Heart left ventricle (tissue), 16 donors: ENCODE data around the gene CAMSAP2. TPM values are rescaled to one million over a fixed set of nuclear protein-coding genes. Genes with fewer than 3 reads are reported as not detected.
"Not testable (repeated sequence)": the region's sequence is repeated elsewhere in the genome, so short reads cannot be mapped to it uniquely, and the experiment has no call there.

Source experiments
- ATAC-seq, 4 donors: fragments of 200-7000 bp; cut with Tn5 transposase; one replicate each; pipeline ENCODE4 v1.9.1; 2020 to 2022; ENCODE audit warnings: moderate library complexity in 4 of 4, mild to moderate bottlenecking in 3 of 4, moderate number of reproducible peaks in 1 of 4
- DNase-seq, 5 donors: peaks; one replicate each; pipeline ENCODE4 v3.0.0-alpha.2; 2020
- H3K27ac ChIP-seq, 12 donors: fragments of 200-600 bp; sonication (generic) in 4 of 12; one replicate each; pipeline versions ENCODE4 v1.5.0 to v1.8.0; 2016 to 2022; ENCODE audit warnings: mild to moderate bottlenecking in 2 of 12
- H3K27me3 ChIP-seq, 9 donors: fragments of 200-600 bp; sonication (generic) in 2 of 9; one replicate each; pipeline versions ENCODE4 v1.5.1 to v1.8.0; 2016 to 2022; ENCODE audit warnings: mild to moderate bottlenecking in 3 of 9
- H3K36me3 ChIP-seq, 9 donors: fragments of 200-600 bp; sonication (generic) in 2 of 9; one replicate each; pipeline versions ENCODE4 v1.5.0 to v1.8.0; 2018 to 2022; ENCODE audit warnings: mild to moderate bottlenecking in 2 of 9
- H3K4me1 ChIP-seq, 12 donors: fragments of 200-600 bp; sonication (generic) in 4 of 12; one replicate each; pipeline versions ENCODE4 v1.5.0 to v1.8.0; 2016 to 2022; ENCODE audit warnings: mild to moderate bottlenecking in 3 of 12
- H3K4me3 ChIP-seq, 12 donors: fragments of 200-600 bp; sonication (generic) in 4 of 12; one replicate each; pipeline versions ENCODE4 v1.5.0 to v1.8.0; 2017 to 2022; ENCODE audit warnings: mild to moderate bottlenecking in 9 of 12, moderate library complexity in 4 of 12
- H3K9me3 ChIP-seq, 12 donors: fragments of 200-600 bp; sonication (generic) in 4 of 12; one replicate each; pipeline versions ENCODE4 v1.5.0 to v1.8.0; 2016 to 2022; ENCODE audit warnings: mild to moderate bottlenecking in 1 of 12
- POLR2A ChIP-seq, 2 donors: fragments of 450-650 bp; IDR thresholded peaks; one replicate each; pipeline ENCODE4 v1.6.1; 2017; ENCODE audit warnings: antibody characterized with exemption in 2 of 2, mild to moderate bottlenecking in 2 of 2, moderate library complexity in 2 of 2
- WGBS, 4 donors: extraction: QIAGEN DNeasy Blood & Tissue Kit in 2 of 4; methylation state at CpG; one replicate each; pipeline versions ENCODE4 v1.1.5 to v1.1.7; 2013 to 2018; 5-methylcytosine and 5-hydroxymethylcytosine counted together
- intact Hi-C, 10 donors: fragments of 100-400 bp; cut with DNase I; formaldehyde crosslinking; loops; one replicate each; pipeline versions ENCODE4 v1.11.1 to v1.14.2; 2022
- polyA plus RNA-seq, 2 donors: library from polyadenylated mRNA; stranded (reverse); fragments of 200-250 nt; gene quantifications; one replicate each; pipeline ENCODE4 v1.2.3, GENCODE V29; 2013
- total RNA-seq, 9 donors: library from RNA; depleted of rRNA in 2 of 9; stranded (reverse); fragments of >200 nt in 2 of 9; fragmentation: NEBNext Ultra II Directional in 3 of 9; extraction: Animal tissue kit (Norgen Biotek cat#: 25700) in 3 of 9; gene quantifications; one replicate each; pipeline versions ENCODE4 v1.1.0 to v1.2.4, GENCODE V29; 2016 to 2023
- TF ChIP-seq, protein P1 (sequence below), 12 donors: fragments of 200-600 bp; sonication (generic) in 4 of 12; IDR thresholded peaks; one replicate each; pipeline versions ENCODE4 v1.5.0 to v1.8.0; 2018 to 2022; ENCODE audit warnings: antibody characterized with exemption in 12 of 12, mild to moderate bottlenecking in 5 of 12
- donor health status: ischemic (EF 13 %, LVEDD 7.1; RV severe dilation, severe dysfunction).
- donor health status: healthy with polysubstance abuse.
- donor health status: DM: no; HTN: yes; CAD: no.
- donor health status: DM: no; HTN: no; CAD: no.
- donor health status: ischemic (EF 25% LVEDD 6.9; RV normal size, moderate dysfunction).
- donor health status: ischemic (EF 25% LVEDD 5.7; RV mildly dilated, moderate dysfunction).
- donor health status: healthy.
- donor health status: DM: yes; HTN: yes; CAD: no.
- donor health status: ischemic (EF 35%, LVEDD 5.7; RV mildly dilated, moderate dysfunction).
- donor health status: nonischemic (EF 11% LVEDD 7.7; RV severe dilation, severe dysfunction).
- donor health status: DM: yes; HTN: yes; CAD: no.
- donor health status: PGD.
- donor health status: ischemic (EF 29% LVEDD 5.4; RV normal size, mild dysfunction).
- donor health status: nonischemic (EF 23%, LVEDD 6.1; RV moderate dilation, normal function).

Gene CAMSAP2
- total and polyA plus RNA-seq, 11 donors: 7.0 to 53.7 (median 36.1) TPM

DNA sequence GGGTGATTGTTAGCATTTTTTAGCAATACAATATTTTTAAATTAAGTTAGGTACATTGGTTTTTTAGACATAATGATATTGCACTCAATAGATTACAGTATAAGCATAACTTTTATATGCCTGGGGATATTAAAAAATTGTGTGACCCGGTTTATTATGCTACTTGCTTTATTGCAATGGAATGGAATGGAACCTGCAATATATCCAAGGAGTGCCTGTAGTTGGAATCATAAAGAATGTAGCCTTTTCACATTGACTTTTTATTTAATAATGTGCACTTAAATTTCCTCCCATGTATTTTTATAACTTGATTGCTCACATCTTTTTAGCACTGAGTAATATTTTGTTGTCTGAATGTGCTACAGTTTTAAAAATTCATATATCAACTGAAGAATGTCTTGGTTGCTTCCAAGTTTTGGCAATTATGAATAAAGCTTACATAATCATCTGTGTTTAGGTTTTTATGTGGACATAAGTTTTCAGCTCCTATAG is 49.2 kb downstream of the CAMSAP2 start:
- peaks cover 0 to 25% (median 3%) of the 10 kb centered on the region in 12 donors for H3K4me1 ChIP-seq
- intact Hi-C loops: loop anchor here in 1 of 10 donors (5.0 kb wide), 1 partner anchor 41 kb away; no protein-coding TSS in a partner anchor
- ATAC-seq (no peak), DNase-seq (no peak)
- no peak overlapping the region for H3K4me3 ChIP-seq
- H3K27me3 ChIP-seq: no peaks in the 10 kb centered on the region
- H3K36me3 ChIP-seq: peaks cover 0 to 10% (median 0%) of the 10 kb centered on the region in 9 donors
- peaks cover 0 to 13% (median 3%) of the 10 kb centered on the region in 12 donors for H3K9me3 ChIP-seq
- H3K27ac ChIP-seq: no peak overlapping the region
- no peak for TF ChIP-seq POLR2A (IDR thresholded peaks at IDR 0.05)
- TF ChIP-seq, protein P1, sequence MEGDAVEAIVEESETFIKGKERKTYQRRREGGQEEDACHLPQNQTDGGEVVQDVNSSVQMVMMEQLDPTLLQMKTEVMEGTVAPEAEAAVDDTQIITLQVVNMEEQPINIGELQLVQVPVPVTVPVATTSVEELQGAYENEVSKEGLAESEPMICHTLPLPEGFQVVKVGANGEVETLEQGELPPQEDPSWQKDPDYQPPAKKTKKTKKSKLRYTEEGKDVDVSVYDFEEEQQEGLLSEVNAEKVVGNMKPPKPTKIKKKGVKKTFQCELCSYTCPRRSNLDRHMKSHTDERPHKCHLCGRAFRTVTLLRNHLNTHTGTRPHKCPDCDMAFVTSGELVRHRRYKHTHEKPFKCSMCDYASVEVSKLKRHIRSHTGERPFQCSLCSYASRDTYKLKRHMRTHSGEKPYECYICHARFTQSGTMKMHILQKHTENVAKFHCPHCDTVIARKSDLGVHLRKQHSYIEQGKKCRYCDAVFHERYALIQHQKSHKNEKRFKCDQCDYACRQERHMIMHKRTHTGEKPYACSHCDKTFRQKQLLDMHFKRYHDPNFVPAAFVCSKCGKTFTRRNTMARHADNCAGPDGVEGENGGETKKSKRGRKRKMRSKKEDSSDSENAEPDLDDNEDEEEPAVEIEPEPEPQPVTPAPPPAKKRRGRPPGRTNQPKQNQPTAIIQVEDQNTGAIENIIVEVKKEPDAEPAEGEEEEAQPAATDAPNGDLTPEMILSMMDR (IDR thresholded peaks at IDR 0.05): no peak
- WGBS, 4 donors: 89 to 98% (median 96%) methylated on average over 1 of the region's 1 CpG

GRCh38 chr1:200791012-200791411 is 52.3 kb downstream of the CAMSAP2 start:
- H3K36me3 ChIP-seq, H3K27ac ChIP-seq, DNase-seq, intact Hi-C loops, H3K9me3 ChIP-seq, H3K4me3 ChIP-seq, H3K27me3 ChIP-seq, ATAC-seq: not testable (repeated sequence)
- peaks cover 0 to 49% (median 20%) of the 10 kb centered on the region in 12 donors for H3K4me1 ChIP-seq
- 89 to 97% (median 97%) methylated on average over 6 of the region's 6 CpGs for WGBS, 4 donors

- Histone ChIP-seq H3K4me1 (peaks cover 0 to 39% (median 17%) of the 10 kb centered on the region in 12 donors), H3K36me3 (no peaks in the 10 kb centered on the region), H3K27ac (no peak overlapping the region), H3K4me3 (no peak overlapping the region), H3K9me3 (no peaks in the 10 kb centered on the region), H3K27me3 (no peaks in the 10 kb centered on the region)
- DNase-seq: no peak
- WGBS, 4 donors: 74 to 82% (median 78%) methylated on average over 2 of the region's 2 CpGs
- no peak for ATAC-seq
- intact Hi-C loops: no loop called here
- TF ChIP-seq POLR2A (IDR thresholded peaks at IDR 0.05): no peak
- TF ChIP-seq, protein P1 (IDR thresholded peaks at IDR 0.05): no peak
Measured at GRCh38 chr1:200793677-200794076, 55.0 kb downstream of the CAMSAP2 start.

GRCh38 chr1:200794506-200795065 is 55.9 kb downstream of the CAMSAP2 start:
- peak in 1 of 5 donors; percentile 10 for DNase-seq
- H3K36me3 ChIP-seq: no peaks in the 10 kb centered on the region
- peak in 3 of 4 donors; percentile 48 to 73 (median 69) for ATAC-seq
- no peak overlapping the region for H3K4me3 ChIP-seq
- 50 to 81% (median 67%) methylated on average over 1 of the region's 1 CpG for WGBS, 4 donors
- TF ChIP-seq, protein P1 (IDR thresholded peaks at IDR 0.05): no peak
- no peak for TF ChIP-seq POLR2A (IDR thresholded peaks at IDR 0.05)
- H3K27me3 ChIP-seq: no peaks in the 10 kb centered on the region
- intact Hi-C loops: no loop called here
- H3K4me1 ChIP-seq: peaks cover 0 to 32% (median 17%) of the 10 kb centered on the region in 12 donors
- no peaks in the 10 kb centered on the region for H3K9me3 ChIP-seq
- peak overlapping the region in 3 of 12 donors; percentile 4 to 19 (median 18) for H3K27ac ChIP-seq
